ENCODE data around the gene HERC5. TPM values are rescaled to one million over a fixed set of nuclear protein-coding genes. Genes with fewer than 3 reads are reported as not detected.
"Not testable (repeated sequence)": the region's sequence is repeated elsewhere in the genome, so short reads cannot be mapped to it uniquely, and the experiment has no call there.

HERC5 gene
- total RNA-seq, 2 donors from 2014 or later: 0.98 to 1.7 TPM

DNA sequence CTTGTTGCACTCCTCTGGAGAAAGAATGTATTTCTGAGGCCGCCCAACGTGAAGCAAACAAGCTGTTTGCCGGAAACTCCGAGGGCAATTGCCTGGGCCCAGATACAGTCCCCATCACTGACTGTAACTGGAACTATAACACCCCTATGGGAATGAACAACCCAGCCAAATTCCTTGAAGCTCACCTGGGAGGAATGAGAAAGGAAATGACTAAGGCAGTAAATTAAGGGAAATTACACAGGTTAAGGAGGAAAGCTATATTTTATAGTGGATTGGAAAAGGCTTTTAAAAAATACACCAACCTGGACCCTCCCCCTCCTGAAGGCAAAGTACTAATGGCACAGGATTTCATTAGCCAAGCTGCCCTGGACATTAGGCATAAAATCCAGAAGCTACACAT, 11.7 kb upstream of the HERC5 start:
- intact Hi-C loops (cut with DNase I, micrococcal nuclease): no loop called here
- ATAC-seq (no peak), DNase-seq (no peak)

DNA sequence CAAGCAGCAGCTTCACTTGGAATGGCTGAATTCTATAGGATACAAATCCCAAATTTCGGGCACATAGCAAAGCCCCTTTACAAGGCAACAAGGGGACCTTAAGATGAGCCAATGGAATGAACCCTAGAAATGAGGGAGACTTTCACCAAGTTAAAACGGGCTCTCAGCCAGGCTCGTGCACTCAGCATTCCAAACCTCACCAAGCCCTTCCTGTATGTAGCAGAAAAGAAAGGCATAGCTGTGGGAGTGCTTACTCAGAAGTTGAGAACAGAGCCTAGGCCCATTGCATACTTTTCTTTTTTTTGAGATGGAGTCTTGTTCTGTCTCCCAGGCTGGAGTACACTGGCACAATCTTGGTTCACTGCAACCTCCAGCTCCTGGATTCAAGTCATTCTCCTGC, 10.8 kb upstream of the HERC5 start:
- DNase-seq: no peak
- intact Hi-C loops (cut with DNase I, micrococcal nuclease): no loop called here
- no peak for ATAC-seq

DNA sequence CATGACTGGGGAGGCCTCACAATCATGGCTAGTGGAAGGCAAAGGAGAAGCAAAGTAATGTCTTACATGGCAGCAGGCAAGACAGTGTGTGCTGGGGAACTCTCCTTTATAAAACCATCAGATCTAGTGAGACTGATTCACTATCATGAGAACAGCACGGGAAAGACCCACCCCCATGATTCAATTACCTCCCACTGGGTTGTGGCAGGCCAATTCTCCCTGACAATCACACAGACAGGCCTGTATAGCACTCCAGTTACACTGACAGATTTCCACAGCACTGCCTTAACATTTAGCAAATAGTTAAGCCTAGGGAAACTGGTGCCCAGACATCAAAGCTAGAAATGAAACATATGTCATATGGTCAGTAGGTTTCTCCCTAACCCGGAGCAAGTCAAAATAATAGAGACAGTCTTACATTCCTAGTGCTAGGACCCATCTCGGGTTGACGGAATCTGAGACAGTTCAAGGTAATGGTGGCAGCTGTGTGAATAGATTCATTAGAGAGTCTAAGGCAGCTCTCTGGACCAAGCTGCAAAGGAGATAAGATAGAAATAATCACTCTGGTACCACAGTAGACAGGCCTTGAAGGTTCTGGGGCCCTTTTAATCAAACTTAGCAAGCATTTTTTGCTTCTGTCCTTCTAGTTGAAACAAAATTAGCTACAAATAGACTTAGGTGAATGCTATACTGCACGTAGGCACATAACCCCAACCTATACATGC, 9.4 kb upstream of the HERC5 start:
- no peak for ATAC-seq
- intact Hi-C loops (cut with DNase I, micrococcal nuclease): no loop called here
- no peak for DNase-seq

DNA sequence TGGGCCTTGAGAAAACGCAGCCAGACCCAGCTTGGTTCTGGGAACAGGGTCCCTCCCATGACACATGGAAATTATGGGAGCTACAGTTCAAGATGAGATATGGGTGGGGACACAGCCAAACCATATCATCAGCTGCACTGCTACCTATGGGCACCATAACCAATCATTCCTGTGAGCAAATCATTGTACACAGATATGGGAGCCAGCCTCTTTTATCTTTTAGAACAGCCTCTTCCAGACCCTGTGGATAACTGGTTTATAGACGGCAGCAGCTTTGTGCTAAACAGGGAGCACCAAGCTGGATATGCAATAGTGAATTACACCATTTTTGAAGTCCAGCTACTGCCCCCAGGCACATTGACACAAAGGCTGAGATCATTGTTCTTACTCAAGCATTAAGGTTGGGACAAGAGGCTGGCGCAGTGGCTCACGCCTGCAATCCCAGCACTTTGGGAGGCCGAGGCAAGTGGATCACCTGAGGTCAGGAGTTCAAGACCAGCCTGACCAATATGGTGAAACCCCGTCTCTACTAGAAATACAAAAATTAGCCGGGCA, 8.6 kb upstream of the HERC5 start:
- DNase-seq; intact Hi-C loops (cut with DNase I, micrococcal nuclease); ATAC-seq: not testable (repeated sequence)

DNA sequence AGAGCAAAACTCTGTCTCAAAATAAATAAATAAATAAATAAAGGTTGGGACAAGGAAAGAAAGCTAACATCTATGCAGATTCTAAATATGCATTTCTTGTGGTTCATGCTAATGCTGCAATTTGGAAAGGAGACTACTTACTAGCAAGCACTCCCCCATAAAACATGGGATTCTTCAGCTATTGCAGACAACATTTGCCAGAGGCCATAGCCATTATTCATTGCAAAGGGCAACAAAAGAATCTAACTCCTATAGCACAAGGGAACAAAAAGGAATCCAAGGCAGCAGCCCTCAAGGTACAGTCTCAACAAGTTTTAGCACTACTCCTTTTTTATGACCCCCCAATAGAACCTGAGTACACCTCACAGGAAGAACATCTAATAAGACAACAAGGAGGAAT, 8.0 kb upstream of the HERC5 start:
- no peak for ATAC-seq
- no peak for DNase-seq
- intact Hi-C loops (cut with DNase I, micrococcal nuclease): no loop called here

DNA sequence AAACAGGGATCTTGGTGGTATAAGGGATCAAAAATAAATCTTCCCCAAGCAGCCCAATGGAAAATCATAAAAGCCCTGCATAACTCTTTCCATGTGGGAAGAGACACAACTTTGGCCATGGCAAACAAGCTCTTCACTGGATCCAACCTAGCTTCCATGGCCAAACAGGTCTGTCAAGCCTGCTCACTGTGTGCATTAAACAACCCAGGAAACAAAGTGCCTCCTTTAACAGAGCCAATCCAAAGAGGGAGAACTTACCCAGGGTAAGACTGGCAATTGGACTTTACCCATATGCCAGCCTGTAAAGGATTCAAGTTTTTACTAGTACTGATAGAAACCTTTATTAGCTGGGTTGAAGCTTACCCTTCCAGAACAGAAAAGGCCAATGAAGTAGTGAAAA, 7.6 kb upstream of the HERC5 start:
- intact Hi-C loops (cut with DNase I, micrococcal nuclease): no loop called here
- peak; percentile 90 for ATAC-seq
- DNase-seq: no peak

DNA sequence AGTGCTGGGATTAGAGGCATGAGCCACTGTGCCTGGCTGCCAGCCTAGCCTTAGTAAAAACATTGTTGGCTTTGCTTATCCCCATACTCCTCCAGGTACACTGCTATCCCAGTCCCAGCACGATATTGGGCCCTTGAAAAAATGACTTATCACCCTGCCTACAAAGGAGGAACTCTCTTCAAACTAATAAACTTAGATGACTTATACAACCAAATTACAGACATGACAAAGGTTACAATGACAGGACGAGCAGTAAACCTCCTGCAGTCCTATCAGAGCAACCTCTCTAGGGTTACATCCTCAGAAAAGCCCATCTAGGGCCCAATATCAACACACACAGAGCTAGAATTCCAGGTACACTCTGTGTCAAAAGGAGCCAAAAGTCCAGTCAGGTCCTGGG, 5.7 kb upstream of the HERC5 start:
- ATAC-seq: peak; percentile 78
- intact Hi-C loops (cut with DNase I, micrococcal nuclease): no loop called here
- DNase-seq: no peak

DNA sequence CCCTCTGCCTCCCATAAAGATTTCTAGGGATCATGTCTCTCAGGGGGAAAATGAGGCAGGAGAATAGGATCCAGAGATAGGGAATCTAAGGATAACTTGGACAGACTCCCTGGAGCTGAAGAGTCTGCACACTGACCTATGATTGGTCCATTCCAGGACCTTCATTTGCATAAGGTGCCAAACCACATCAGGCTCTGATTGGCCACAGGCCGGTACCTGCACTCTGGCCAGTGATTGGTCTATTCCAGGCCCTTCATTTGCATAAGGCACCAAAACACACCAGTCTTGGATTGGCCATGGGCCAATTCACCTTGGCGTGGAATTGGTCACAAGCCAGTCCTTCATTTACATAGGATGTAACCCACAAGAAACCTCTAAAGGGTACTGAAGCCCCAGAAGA, 4.0 kb upstream of the HERC5 start:
- intact Hi-C loops (cut with DNase I, micrococcal nuclease): no loop called here
- no peak for ATAC-seq
- no peak for DNase-seq

DNA sequence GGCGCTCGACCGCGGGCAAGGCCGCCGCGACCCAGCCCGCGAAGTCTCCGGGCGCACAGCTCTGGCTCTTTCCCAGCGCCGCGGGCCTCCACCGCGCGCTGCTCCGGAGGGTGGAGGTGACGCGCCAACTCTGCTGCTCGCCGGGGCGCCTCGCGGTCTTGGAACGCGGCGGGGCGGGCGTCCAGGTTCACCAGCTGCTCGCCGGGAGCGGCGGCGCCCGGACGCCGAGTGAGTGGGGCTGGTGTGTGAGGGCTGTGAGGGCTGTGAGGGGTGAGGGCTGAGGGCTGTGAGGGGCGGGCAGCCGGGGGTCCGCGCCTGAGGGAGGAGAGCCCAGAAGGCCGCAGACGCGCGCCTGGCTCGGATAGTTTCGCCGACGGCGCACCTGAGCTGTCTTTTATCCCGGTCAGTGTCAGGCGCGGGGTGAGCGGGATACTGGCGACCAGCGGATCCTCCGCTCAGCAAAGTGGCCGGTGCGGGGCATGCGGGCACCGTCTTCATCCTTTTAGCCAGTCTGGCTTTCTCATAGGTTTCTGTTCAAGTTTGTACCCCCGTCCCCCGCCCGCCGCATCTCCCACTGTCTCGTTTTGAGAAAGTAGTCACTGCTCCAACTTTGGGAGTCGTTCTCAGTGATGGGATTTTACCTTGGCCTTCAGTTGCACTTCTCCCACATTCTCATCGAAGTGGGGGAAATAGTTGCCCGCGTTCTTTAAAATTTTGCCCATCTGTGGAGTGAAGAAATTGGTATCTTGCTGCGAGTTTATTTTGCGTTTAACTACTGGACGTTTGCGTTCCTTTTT, 586 bp downstream of the HERC5 start:
- intact Hi-C loops (cut with DNase I, micrococcal nuclease): loop anchor here in 1 of 2 donors (5.0 kb wide), 1 partner anchor 240 kb away; no protein-coding TSS in a partner anchor
- peak; percentile 26 to 46 for DNase-seq
- peak; percentile 61 for ATAC-seq

DNA sequence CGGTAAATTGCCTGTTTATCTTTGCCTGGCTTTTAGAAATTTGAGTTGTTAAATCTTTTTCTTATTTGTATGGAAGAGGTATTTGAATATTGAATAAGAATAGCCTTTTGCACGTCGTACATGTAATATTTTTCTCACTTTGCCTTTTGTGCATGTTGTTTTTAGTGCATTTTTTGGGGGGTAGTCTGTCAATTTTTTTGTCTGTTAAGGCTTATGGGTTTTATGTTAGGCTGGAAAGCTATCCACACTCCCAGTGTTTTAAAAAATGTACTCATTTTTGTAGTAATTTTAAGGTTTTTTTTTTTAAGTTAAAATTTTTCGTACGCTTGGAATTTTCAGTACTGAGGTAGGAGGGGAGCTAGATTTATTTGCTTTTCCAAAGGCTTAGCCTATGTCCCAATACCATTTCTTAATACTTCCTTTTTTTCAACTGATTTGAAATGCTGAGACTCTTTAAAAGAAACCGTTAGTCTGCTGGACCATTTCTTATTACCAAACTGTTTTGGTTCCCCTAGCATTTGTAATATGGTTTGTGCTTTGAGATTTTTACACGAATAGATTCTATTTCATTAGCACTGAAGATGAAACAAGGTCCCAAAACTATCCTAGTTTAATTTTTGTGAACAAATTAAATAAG, 1.3 kb downstream of the HERC5 start:
- no peak for DNase-seq
- no peak for ATAC-seq
- intact Hi-C loops (cut with DNase I, micrococcal nuclease): loop anchor here in 1 of 2 donors (5.0 kb wide), 1 partner anchor 241 kb away; no protein-coding TSS in a partner anchor

DNA sequence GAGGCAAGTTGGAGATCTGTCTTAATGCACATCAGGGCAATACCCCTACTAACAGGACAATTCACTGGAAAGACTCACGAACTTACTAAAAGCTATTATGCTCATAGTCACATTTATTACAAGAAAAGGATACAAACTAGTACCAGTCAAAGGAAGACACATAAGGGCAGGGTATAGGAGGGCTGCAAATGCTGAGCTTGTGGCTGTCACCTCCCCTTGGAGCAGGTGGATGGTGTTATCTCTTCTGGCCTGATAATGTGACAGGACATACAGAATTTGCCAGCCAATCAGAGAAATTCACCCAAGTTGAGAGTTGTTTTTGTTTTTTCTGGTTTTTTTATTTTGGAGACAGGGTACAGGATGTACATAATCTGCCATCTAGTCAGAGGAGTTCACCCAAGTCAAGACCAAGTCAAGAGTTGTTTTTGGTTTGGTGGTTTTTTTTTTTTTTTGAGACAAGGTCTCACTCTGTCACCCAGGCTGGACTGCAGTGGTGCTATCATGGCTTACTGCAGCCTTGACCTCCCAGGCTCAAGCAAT, 8.8 kb downstream of the HERC5 start:
- no peak for DNase-seq
- intact Hi-C loops (cut with DNase I, micrococcal nuclease): no loop called here

DNA sequence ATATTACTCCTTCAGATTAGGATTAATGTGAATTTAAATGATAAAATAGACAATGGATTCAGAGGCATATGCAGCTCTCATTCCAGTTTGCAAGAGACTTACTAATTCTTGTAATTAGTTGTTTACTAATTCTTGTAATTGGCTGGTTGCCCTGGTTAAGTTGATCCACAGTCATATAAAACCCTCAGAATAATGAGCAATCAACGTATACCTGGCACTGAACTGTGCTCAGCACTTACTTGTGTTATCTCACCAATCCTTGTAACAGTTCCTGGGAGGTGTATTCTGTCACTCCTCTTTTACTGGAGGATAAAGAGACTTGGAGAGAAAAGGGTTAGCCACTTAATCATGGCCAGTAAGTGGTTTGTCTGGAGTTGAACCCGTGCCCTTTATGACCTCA, 10.5 kb downstream of the HERC5 start:
- intact Hi-C loops (cut with DNase I, micrococcal nuclease): no loop called here
- DNase-seq (no peak), ATAC-seq (no peak)

More for the DNA sequence above, 8.8 kb downstream of the HERC5 start:
- no peak for ATAC-seq

DNA sequence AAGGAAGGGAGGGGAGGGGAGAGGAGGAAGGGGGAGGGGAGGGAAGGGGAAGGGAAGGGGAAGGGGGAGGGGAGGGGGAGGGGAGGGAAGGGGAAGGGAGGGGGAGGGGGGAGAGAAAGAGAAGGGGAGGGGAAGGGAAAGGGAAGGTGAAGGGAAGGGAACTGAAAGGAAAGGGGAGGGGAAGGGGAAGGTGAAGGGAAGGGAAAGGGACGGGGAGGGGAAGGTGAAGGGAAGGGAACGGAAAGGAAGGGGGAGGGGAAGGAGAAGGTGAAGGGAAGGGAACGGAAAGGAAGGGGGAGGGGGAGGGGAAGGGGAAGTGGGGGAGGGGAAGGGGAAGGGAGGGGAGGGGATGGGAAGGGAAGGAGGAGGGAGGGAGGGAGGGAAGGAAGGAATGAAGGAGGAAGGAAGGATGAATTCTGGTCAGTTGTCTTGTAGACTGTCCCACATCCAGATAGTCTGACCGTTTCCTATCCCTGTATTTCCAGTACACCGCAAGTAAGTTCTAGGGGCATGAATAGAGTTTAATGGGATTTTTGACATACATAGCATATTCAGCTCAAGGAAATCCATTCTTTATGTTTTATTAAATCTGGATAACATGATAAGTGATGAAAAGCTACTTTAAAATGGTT, 20.4 kb downstream of the HERC5 start:
- intact Hi-C loops (cut with DNase I, micrococcal nuclease): no loop called here
- ATAC-seq (no peak), DNase-seq (no peak)

DNA sequence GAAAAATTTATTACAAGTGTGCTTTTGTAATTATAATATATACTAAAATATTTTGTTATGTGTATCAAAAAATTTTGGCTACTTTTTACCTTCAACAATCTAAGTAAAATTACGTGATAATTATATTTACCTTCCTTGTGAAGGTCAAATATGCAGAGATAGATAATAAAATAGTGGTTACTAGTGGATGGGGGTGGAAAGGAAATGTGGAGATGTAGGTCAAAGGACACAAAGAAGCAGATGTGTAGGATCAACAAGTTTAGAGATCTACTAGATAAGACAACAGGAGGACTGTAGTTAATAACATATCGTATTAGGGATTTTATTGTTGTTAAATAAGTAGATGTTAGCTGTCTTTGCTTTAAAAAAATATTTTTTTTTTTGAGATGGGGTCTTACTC, 21.3 kb downstream of the HERC5 start:
- DNase-seq (no peak), ATAC-seq (no peak)
- intact Hi-C loops (cut with DNase I, micrococcal nuclease): no loop called here

DNA sequence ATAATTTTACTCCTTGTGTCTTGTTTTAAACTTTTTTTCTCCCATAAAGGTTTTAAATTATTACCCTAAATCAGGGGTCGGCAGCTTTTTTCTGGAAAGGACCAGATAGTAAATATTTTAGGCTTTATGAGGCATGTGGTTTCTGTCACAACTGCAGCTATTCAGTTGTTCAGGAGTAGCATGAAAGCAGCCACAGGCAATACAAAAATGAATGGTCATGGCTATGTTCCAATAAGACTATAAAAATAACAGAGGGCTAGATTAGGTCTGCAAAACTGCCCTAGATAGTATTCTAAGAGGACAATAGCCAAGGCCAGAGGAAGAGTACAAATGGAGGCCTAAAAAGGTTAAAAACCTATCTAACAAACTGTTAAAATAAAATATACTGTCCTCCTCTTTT, 24.6 kb downstream of the HERC5 start:
- DNase-seq (no peak), ATAC-seq (no peak)
- intact Hi-C loops (cut with DNase I, micrococcal nuclease): no loop called here

DNA sequence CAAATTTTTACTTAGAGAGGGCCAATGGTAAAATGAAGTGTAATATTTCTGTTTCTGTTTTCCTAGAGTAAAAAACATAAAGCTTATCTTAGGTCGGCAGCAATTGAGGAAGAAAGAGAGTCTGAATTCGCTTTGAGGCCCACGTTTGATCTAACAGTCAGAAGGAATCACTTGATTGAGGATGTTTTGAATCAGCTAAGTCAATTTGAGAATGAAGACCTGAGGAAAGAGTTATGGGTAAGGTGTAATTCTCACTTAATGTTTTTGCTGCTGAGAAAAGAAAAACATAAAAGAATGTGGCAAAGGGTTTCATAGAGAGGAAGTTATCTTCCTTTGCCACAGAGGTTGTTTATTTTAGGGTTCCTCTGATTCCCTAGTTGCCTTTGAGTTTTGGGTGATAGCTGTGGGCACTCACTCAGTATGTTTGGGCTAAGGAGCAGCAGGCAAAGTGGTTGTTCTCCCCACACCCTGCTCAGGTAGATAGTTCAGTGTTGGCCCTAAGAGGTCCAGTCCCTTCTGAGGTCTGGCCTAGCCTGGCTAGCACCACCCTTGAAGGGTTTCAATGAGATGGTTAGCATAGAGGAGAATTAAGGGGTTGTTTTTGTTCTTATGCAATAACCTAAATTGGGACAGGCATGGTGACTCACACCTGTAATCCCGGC, 32.3 kb downstream of the HERC5 start:
- no peak for ATAC-seq
- no peak for DNase-seq
- intact Hi-C loops (cut with DNase I, micrococcal nuclease): no loop called here

DNA sequence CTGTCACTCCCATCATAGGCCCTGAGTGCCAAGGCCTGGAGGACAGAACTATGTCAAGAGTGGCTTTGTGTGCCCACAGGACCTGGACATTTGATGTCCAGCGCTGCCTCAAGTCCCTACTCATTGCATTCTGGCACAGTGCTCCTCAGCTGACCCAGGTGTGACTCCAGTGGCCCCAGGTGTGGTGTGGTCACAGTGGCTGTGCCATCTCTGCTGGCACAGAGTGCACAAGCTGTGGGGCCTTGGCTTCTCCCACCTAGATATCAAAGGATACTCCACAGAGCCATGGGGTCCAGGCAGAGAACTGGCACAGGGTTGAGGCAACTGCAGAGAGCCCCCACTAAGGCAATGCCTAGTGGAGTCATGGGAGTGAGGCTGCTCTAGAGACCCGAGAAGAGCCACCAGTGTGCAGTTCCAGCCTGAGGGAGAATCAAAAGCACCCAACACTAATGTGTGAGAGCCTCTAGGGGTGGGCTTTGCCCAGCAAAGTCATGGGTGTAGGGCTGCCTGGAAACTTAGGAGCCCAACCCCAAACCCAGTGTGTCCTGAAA, 41.0 kb downstream of the HERC5 start:
- intact Hi-C loops (cut with DNase I, micrococcal nuclease): no loop called here
- ATAC-seq: no peak

DNA sequence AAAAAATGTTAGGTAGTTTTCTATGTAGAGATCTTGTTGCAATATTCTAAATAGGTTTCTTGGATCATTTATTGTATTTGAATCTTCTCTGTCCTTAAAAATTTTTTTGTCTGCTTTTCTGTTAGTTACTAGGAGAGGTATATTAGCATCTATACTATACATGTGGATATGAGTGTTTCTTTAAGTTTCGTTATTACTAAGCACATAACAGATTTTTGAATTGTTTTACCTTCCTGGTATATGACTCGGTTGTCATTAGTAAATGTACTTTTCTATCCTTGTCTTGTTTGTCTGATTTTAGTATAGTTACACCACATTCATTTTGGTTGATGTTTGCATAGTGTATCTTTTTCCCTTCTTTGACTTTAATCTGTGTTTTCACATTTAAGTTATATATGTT, 46.4 kb downstream of the HERC5 start:
- intact Hi-C loops (cut with DNase I, micrococcal nuclease): no loop called here
- no peak for ATAC-seq

More for the DNA sequence above, 41.0 kb downstream of the HERC5 start:
- DNase-seq: no peak

More for the DNA sequence above, 46.4 kb downstream of the HERC5 start:
- DNase-seq: no peak

Measured in left colon (tissue), 2 donors.